ENCODE measurements around the gene VAC14. TPM values are rescaled to one million over a fixed set of nuclear protein-coding genes. Genes with fewer than 3 reads are reported as not detected.
A peak's percentile ranks its signal among the peaks of the same experiment; 100 is the strongest.

Gene VAC14
- total and polyA plus RNA-seq, 4 donors: 27.6 to 60.8 (median 50.9) TPM

GRCh38 chr16:70689035-70689969 is 111.7 kb downstream of the VAC14 start:
- Histone ChIP-seq H3K9me3 (ENCODE audit: control insufficient read depth in 4 of 4, insufficient read depth in 3 of 4, low read length in 3 of 4) (no peaks in the 10 kb centered on the region), H3K36me3 (ENCODE audit: control insufficient read depth in 4 of 4, insufficient read depth in 4 of 4, low read length in 4 of 4) (no peaks in the 10 kb centered on the region), H3K4me3 (no peak overlapping the region), H3K9ac (ENCODE audit: insufficient read depth in 1 of 2, low read length in 2 of 2) (peak overlapping the region in 1 of 2 donors; percentile 43), H3K27me3 (ENCODE audit: control insufficient read depth in 3 of 3, insufficient read depth in 3 of 3, low read length in 2 of 3) (no peaks in the 10 kb centered on the region), H3K27ac (ENCODE audit: low read depth in 1 of 2, low read length in 1 of 2) (peak overlapping the region; percentile 43 to 91), H3K4me1 (ENCODE audit: control insufficient read depth in 5 of 5, insufficient read depth in 5 of 5, low read length in 5 of 5) (peaks cover 25 to 79% (median 46%) of the 10 kb centered on the region in 5 donors)
- TF ChIP-seq, protein P1, sequence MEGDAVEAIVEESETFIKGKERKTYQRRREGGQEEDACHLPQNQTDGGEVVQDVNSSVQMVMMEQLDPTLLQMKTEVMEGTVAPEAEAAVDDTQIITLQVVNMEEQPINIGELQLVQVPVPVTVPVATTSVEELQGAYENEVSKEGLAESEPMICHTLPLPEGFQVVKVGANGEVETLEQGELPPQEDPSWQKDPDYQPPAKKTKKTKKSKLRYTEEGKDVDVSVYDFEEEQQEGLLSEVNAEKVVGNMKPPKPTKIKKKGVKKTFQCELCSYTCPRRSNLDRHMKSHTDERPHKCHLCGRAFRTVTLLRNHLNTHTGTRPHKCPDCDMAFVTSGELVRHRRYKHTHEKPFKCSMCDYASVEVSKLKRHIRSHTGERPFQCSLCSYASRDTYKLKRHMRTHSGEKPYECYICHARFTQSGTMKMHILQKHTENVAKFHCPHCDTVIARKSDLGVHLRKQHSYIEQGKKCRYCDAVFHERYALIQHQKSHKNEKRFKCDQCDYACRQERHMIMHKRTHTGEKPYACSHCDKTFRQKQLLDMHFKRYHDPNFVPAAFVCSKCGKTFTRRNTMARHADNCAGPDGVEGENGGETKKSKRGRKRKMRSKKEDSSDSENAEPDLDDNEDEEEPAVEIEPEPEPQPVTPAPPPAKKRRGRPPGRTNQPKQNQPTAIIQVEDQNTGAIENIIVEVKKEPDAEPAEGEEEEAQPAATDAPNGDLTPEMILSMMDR (IDR thresholded peaks at IDR 0.05; ENCODE audit: control extremely low read depth, extremely low read depth): no peak
- peak; percentile 57 to 74 (median 67) for DNase-seq
- 72 to 85% methylated on average over 21 to 22 of the region's 22 CpGs for whole genome bisulfite sequencing, 2 donors
- ATAC-seq (ENCODE audit: insufficient read depth, low FRiP score): peak; percentile 8

GRCh38 chr16:70688246-70688742 is 112.7 kb downstream of the VAC14 start:
- peaks cover 25 to 79% (median 46%) of the 10 kb centered on the region in 5 donors for H3K4me1 ChIP-seq (ENCODE audit: control insufficient read depth in 5 of 5, insufficient read depth in 5 of 5, low read length in 5 of 5)
- TF ChIP-seq, protein P1 (IDR thresholded peaks at IDR 0.05; ENCODE audit: control extremely low read depth, extremely low read depth): no peak

DNA sequence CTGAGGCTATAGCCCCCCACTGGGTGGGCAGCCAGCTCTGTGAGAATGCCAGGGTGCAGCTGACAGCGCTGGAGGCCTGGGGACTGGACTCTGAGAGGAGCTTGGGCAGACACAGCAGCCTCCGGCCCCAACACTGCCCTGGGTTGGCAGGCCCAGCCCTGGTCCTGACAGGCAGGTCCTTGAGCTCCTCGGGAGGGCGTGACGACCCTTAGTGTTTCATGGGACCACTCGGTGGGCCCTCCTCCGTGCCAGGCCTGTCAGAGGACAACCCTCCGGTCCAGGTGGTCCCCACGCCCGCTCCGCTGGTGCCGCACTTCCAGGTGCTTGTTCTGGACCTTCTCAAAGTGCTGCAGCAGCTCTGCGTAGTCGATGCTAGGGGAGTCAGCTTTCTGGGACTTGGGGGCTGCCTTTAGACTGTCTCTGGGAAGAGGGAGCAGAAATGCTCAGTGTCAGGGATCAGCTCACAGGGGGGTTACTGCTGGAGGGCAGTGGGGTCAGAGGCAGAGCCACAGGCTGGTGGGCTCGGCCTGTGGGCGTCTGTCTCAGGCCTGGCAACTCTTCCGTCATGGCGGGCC is 113.2 kb downstream of the VAC14 start:
- TF ChIP-seq, protein P1 (IDR thresholded peaks at IDR 0.05; ENCODE audit: control extremely low read depth, extremely low read depth): no peak
- Histone ChIP-seq H3K4me3 (no peak overlapping the region), H3K9ac (ENCODE audit: insufficient read depth in 1 of 2, low read length in 2 of 2) (no peak overlapping the region), H3K27me3 (ENCODE audit: control insufficient read depth in 3 of 3, insufficient read depth in 3 of 3, low read length in 2 of 3) (no peaks in the 10 kb centered on the region), H3K4me1 (ENCODE audit: control insufficient read depth in 5 of 5, insufficient read depth in 5 of 5, low read length in 5 of 5) (peaks cover 25 to 79% (median 46%) of the 10 kb centered on the region in 5 donors), H3K27ac (ENCODE audit: low read depth in 1 of 2, low read length in 1 of 2) (peak overlapping the region; percentile 64 to 91), H3K9me3 (ENCODE audit: control insufficient read depth in 4 of 4, insufficient read depth in 3 of 4, low read length in 3 of 4) (no peaks in the 10 kb centered on the region), H3K36me3 (ENCODE audit: control insufficient read depth in 4 of 4, insufficient read depth in 4 of 4, low read length in 4 of 4) (peaks cover 0 to 8% (median 4%) of the 10 kb centered on the region in 4 donors)
- WGBS, 2 donors: 71 to 86% methylated on average over 18 of the region's 18 CpGs
- peak in 1 of 3 donors; percentile 40 for DNase-seq
- ATAC-seq (ENCODE audit: insufficient read depth, low FRiP score): no peak

More at GRCh38 chr16:70688246-70688742, 112.7 kb downstream of the VAC14 start:
- Histone ChIP-seq H3K9ac (ENCODE audit: insufficient read depth in 1 of 2, low read length in 2 of 2) (peak overlapping the region in 1 of 2 donors; percentile 30), H3K27me3 (ENCODE audit: control insufficient read depth in 3 of 3, insufficient read depth in 3 of 3, low read length in 2 of 3) (no peaks in the 10 kb centered on the region), H3K36me3 (ENCODE audit: control insufficient read depth in 4 of 4, insufficient read depth in 4 of 4, low read length in 4 of 4) (peaks cover 0 to 3% (median 2%) of the 10 kb centered on the region in 4 donors), H3K4me3 (no peak overlapping the region), H3K9me3 (ENCODE audit: control insufficient read depth in 4 of 4, insufficient read depth in 3 of 4, low read length in 3 of 4) (no peaks in the 10 kb centered on the region), H3K27ac (ENCODE audit: low read depth in 1 of 2, low read length in 1 of 2) (peak overlapping the region; percentile 64 to 91)
- ATAC-seq (ENCODE audit: insufficient read depth, low FRiP score) (peak; percentile 25), DNase-seq (peak; percentile 95 to 96 (median 96))
- WGBS, 2 donors: 30 to 40% methylated on average over 8 of the region's 8 CpGs

All from lung (tissue), 12 donors.